Hepatocyte (in vitro differentiated cells): ENCODE data around the gene CCDC185.

ENCODE experiments used
- EZH2phosphoT487 ChIP-seq: fragments of 200-600 bp; sonication (generic); IDR thresholded peaks from one replicate; pipeline ENCODE4 v1.6.1; 2018; ENCODE audit warnings: antibody characterized with exemption, mild to moderate bottlenecking, low read depth, moderate library complexity; ENCODE audit not compliant: unreplicated experiment, severe bottlenecking
- TF ChIP-seq, protein P1 (sequence below): fragments of 200-600 bp; sonication (generic); IDR thresholded peaks from 2 replicates; pipeline ENCODE4 v1.5.1; 2016; ENCODE audit warnings: antibody characterized with exemption, mild to moderate bottlenecking; ENCODE audit not compliant: poor library complexity

DNA sequence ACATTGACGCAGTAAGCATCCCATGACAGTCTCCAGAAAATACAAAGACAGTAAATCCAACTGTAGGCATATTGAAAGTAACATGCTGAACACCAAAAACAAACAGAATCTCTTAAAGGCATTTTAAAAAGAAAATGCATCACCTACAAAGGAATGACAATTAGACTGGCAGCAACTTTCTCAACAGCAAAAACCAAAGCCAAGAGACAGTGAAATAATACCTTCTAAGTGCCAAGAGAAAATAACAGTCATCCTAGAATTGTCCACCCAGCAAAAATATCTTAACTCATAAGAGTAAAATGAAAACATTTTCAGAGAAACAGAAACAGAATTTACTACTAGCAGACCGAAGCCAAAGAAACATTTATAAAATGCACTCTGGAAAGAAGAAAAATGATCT lies 20.0 kb downstream of the CCDC185 start:
- TF ChIP-seq, protein P1, sequence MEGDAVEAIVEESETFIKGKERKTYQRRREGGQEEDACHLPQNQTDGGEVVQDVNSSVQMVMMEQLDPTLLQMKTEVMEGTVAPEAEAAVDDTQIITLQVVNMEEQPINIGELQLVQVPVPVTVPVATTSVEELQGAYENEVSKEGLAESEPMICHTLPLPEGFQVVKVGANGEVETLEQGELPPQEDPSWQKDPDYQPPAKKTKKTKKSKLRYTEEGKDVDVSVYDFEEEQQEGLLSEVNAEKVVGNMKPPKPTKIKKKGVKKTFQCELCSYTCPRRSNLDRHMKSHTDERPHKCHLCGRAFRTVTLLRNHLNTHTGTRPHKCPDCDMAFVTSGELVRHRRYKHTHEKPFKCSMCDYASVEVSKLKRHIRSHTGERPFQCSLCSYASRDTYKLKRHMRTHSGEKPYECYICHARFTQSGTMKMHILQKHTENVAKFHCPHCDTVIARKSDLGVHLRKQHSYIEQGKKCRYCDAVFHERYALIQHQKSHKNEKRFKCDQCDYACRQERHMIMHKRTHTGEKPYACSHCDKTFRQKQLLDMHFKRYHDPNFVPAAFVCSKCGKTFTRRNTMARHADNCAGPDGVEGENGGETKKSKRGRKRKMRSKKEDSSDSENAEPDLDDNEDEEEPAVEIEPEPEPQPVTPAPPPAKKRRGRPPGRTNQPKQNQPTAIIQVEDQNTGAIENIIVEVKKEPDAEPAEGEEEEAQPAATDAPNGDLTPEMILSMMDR = no peak
- TF ChIP-seq EZH2phosphoT487 = no peak
